Middle frontal gyrus (tissue), 1 donor: ENCODE measurements around the gene CAPN10.
"Not testable (repeated sequence)": the region's sequence is repeated elsewhere in the genome, so short reads cannot be mapped to it uniquely, and the experiment has no call there.

ENCODE experiments used
- DNase-seq: peaks from one replicate; pipeline ENCODE4 v3.0.0-alpha.2; 2015; ENCODE audit warnings: low spot score; ENCODE audit errors: extremely low spot score

CAPN10 gene, protein sequence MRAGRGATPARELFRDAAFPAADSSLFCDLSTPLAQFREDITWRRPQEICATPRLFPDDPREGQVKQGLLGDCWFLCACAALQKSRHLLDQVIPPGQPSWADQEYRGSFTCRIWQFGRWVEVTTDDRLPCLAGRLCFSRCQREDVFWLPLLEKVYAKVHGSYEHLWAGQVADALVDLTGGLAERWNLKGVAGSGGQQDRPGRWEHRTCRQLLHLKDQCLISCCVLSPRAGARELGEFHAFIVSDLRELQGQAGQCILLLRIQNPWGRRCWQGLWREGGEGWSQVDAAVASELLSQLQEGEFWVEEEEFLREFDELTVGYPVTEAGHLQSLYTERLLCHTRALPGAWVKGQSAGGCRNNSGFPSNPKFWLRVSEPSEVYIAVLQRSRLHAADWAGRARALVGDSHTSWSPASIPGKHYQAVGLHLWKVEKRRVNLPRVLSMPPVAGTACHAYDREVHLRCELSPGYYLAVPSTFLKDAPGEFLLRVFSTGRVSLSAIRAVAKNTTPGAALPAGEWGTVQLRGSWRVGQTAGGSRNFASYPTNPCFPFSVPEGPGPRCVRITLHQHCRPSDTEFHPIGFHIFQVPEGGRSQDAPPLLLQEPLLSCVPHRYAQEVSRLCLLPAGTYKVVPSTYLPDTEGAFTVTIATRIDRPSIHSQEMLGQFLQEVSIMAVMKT

DNA sequence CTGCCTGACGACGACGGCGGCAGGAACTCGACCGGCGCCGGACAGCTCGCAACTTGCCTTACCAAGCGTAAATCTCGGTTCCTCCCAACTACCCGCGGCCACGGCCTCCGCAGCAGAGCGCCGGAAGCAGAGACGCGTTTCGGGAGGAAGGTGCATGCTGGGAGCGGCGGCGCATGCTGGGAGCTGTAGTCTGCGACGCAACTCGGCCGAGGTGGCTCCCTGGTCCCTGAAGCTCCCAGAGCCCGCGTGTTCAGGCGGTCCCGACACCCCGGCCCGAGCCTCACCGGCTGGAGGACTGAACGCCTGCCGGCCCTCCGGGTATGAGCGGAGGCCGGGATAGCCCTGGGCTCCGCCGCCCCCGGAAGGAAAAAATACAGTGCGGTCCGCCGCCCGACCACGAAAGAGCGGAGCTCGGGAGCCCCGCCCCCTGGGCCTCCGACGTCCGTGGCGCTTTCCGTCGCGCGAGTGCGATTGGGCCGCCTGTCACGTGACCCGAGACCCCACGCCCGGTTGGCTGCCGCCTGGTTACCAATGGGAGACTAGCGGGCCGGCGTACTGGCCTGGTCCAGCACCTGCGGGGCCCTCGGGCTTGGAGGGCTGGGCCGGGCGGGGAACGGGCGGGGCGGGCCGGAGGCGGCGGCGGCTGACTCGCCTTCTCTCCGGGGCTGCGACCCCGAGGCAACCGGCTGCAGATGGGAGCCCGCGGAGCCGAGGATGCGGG lies at the start of gene CAPN10:
Gene CAPN10 (plus strand): TSS at position 537 of the 721 bp plus-strand sequence. CDS start 178 bp downstream, at position 715.
- DNase-seq: peak; percentile 98

DNA sequence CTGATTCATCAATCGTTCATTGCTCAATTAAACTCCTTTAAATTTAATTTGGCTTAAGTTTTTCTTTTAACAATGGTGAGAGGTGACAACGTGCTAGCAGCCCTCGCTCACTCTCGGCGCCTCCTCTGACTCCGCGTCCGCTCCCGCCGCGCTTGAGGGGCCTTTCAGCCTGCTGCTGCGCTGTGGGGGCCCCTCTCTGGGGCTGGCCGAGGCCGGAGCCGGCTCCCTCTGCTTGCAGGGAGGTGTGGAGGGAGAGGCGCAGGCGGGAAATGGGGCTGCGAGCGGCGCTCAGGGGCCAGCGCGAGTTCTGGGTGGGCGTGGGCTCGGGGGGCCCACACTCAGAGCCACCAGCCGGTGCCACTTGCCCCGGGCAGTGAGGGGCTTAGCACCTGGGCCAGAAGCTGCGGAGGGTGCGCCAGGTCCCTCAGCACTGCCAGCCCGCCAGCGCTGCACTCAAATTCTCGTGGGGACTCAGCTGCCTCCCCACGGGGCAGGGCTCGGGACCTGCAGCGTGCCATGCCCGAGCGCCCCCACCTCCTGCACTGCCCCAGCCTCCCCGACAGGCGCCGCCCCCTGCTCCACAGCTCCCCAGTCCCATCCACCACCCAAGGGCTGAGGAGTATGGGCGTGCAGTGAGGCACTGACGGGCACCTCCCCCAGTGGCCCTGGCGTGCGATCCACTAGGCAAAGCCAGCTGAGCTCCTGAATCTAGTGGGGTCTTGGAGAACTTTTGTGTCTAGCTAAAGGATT lies 48.3 kb upstream of the CAPN10 start:
- DNase-seq: no peak

DNA sequence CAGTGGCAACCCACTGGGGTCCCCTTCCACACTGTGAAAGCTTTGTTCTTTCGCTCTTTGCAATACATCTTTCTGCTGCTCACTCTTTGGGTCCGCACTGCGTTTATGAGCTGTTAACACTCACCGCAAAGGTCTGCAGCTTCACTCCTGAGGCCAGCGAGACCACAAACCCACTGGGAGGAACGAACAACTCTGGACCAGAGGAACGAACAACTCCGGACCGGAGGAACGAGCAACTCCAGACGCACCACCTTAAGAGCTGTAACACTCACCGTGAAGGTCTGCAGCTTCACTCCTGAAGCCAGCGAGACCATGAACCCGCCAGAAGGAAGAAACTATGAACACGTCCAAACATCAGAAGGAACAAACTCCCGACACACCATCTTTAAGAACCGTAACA lies 47.4 kb upstream of the CAPN10 start:
- DNase-seq: not testable (repeated sequence)

DNA sequence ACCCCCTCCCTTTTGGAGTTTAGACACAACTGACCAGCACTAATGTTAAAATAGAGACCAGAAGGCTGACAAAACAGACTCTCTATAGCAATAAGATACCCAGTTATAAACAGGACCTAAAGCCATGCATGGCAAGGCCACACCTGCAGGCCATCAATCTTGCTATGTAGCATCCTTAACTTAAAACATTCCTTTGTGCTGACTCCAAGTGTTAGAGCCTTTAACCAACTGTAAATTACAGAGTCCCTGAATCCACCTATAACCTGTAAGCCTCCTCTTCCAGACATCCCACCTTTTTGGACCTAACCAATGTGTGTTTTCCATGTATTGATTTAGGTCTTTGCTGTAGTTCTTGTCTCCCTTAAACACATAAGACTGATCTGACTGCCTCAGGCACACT lies 46.6 kb upstream of the CAPN10 start:
- no peak for DNase-seq

DNA sequence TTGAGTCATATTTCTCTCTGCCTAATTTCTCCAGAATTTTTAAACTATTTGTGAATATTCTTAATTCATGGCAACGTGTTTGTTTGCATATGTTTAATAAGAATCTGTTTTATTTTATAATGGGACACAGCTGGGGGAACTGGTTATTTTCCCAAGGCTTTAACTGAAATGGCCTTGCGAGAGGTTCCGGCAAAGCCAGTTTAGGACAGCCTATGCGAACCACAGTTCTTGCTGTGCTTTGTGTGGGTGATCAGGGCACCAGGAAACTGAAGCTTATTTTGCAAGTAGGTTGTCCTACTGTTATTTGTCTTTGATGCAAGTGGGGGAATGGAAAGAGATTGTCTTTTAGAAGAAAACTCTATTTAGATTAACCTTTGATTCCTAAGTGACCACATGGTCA lies 35.2 kb upstream of the CAPN10 start:
- no peak for DNase-seq

DNA sequence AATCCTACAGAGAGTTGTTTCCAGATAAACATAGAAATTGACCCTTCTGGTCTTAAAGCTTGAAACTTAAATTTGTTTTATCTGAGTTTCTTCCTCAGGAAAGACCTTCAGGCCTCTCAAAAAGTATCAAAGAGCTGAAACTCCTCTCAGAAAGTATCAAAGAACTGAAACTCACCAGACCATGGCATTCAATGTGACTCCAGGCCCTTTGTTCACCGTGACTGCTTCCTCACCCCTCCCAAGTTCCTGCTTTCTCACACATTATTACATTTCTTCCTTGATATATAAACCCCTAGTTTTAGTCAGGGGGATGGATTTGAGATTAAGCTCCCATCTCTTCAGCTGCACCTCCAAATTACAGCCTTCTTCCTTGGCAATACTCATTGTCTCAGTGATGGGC lies 34.7 kb upstream of the CAPN10 start:
- DNase-seq: no peak

DNA sequence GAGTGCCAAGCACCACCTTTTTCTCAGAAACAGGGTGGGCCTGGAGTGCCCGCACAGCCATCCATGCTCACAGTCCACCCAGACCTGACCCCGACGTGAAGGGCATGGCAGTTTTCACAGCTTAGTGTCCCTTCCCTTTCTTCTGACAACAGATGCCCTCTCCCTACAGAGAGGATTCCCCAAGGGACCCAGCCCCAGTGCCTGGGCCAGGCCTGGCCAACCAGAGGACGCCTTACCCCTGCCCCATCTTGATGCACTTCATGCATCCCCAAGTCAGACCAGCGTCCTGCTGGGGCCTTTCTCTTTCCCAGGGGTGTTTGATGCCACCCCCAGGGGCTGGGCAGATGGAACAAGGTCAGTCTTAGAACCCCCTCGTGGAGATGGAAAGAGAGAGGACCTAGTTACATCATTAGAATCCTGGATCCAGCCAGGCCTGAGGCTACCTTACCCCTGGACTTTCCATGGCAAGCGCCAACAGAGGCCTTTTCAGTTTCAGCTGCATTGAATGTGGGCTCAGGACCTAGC lies 32.5 kb upstream of the CAPN10 start:
- DNase-seq: no peak

DNA sequence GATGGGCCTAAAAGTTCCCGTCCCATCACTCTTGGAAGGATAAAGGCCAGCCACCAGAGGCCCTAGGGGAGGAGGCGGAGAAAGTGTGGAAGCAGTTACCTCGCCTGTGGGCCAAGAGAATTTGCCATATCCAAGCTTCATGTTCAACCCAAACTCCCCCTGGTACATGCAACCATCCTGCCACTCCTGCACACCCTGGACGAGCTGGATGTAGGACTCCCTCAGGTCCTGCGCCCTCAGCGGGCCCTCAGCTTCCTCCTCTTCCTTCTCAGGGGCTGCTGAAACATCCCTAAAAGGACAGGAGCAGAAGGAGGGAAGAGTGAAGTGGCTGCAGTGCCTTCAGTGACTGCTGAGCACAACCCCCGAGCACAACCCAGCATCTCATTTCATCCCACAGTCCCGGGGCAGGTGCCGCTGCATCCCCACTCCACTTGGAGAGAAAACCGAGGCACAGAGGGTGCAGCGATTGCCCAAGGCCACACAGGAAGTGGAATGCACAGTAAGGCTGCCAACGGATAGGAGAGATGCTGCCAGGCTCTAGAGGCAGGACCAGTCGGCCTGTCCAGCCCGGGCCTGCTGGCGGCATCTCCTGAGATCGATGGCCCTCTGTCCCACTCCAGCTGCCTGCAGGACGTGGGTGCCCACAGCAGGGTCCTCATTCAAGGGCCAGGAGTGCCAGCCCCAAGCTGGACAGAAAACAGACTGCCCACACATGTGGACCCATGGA lies 31.6 kb upstream of the CAPN10 start:
- DNase-seq: no peak

DNA sequence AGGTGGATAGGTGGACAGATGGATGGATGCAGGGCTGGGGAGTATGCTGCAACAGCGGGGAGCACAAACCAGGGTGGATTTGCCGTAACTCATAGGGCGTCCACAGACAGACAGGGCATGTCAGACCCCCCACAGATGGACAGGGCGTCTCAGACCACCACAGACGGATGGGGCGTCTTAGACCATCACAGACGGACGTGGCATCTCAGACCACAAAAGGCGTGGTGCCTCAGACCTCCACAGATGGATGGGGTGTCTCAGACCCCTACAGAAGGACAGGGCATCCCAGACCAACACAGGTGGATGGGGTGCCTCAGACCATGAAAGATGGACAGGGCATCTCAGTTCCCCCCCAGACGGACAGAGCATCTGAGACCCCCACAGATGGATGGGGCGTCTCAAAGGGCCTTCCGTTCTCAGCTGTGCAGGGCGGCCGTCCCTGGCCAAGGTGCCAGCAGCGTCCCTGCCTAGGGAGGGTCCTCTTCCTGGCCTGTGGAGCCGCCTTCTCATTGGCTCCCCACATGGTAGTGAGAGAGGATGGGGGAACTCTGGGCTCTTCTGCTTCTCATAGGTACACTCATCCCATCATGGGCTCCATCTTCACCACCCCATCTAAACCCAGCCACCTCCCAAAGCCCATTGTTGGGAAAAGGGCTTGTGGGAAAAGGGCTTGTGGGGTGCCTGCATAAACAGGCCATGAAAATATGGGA lies 30.8 kb upstream of the CAPN10 start:
- DNase-seq: no peak

DNA sequence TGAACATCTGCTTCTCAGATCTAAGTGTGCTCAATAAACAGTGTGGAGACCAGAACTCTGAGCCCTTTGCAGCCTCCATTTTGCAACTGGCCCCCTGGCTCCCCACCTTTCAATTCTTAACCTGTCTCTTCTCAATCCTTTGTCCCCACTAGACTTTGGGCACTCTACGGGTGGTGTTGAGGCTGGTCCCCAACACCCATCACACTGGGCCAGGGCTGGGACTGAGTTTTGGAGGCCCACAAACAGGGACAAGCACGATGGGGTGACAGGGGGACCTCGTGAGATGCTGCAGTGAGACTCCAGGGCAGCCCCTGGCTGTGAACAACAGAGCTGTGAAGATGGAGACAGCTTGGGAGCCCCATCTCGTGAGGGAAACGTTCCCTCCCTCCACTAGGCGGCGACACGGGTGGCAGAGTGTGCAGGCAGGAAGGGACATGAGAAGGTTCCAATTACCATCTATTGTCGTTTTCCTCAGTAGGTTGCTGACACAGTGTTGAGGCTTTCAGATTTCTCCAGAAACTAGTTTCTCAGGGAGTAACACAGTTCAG lies 29.9 kb upstream of the CAPN10 start:
- DNase-seq: no peak

DNA sequence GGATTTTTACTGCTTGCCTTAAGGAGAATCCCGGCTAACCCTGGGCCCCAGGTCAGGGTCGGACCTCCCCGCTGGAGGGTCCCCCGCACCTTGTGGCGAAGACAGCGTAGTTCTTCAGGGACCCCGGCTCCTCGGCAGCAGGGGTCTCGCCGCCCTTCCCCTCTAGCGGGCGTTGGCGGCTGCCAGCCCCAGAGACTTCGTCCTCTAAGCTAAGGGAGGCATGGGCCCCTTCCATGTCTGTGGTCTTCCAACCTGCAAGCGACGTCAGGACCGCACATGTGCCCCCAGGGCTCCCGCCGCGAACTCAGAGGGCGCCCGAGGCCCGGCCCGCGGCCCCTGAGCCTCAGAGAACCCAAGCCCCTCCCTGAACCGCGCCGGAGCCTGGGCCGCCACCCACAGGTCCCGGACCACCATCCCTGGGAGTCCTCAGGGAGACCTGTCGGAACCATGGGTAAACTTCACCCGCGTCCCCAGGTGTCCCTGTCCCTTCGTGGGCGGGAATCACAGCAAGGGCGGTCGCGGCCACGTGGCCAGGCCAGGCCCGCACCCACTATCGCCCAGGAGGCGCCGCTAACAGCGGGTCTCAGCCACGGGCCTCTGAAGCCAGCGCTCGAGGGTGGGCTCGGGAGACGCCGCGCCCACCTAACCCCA lies 29.3 kb upstream of the CAPN10 start:
- no peak for DNase-seq

DNA sequence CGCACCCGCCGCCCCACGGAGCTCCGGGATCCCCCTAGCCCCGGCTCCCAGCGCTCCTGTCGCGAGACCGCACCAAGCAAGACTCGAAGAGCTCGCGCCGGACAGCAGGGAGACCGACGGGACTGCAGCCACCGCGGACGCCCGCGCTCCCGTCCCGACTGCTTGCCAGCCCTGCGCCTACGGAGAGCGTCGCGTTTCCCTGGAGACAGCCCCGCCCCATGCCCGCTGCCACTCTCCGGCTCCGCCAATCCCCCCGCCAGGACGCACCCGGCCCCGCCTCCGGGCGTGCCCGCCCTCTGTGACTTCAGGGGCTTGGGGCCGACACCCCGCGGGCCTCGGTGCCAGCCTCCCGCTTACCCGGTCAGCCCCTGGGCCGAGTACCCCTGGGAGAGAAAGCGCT lies 28.7 kb upstream of the CAPN10 start, which contains the start of gene ANKMY1:
Gene ANKMY1 (minus strand): TSS at position 181 of the 400 bp plus-strand sequence. CDS start 653 bp downstream, outside the sequence.
- peak; percentile 31 for DNase-seq

DNA sequence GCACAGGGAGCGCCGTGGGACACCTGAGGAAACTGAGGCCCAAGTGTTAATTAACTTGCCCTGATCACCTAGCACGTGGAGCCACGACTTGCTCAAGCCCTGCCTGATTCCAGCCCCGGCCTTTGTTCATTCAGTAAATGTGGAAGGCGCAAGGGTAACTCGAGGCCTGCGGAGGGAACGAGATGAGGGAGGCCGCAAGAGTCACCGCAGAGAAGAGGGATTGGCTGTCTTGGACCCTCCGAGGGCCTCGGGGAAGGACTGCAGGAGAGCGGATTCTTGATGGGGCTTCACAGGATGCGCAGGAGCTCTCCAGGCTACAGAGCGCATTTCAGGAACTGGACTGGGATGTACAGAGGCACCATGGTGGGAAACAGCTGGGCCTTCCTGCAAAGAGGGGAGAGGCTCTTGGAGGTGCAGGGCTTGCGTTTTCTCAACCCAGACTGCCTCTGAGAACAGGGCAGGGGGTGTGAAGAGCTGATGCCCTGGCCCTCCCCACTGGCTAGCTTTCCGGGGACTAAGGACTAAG lies 28.2 kb upstream of the CAPN10 start:
- DNase-seq: no peak

DNA sequence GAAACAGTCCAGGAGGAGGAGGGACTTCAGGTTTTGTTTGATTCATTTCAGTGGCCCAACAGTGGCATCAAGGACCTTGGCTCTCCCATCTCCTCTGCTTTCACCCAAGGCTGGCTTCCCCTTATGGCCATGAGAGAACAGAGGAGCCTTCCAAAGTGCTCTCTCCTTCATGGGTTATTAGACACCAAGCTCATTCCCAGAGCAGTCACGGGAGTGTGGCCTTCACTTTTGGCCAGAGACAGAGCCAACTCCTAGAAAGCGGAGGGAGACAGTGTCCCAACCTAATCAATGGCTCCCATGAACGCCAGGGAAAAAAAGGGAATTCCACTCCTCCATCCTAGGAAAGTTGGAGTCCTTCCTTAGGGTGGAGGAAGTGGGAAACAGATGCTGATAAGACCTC lies 27.2 kb upstream of the CAPN10 start:
- no peak for DNase-seq

DNA sequence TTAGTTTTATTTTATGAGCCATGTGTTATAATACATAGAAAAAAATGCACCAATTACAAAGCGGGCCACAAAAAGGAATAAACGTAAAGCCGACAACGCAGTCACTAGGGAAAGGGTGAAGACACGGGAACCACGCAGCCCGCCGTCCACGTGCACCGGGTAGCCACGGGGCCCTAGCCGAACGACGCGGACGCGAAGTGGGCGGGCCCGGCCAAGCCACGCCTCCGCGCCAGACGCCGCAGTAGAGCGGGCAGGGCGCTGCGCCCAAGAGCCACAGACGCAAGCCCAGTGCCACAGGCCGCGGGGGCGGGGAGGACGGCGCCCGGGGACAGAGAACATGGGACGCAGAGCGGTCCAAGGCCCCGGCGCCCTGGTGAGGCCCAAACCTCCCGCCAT lies 26.5 kb upstream of the CAPN10 start, which contains the start of gene DUSP28:
Gene DUSP28 (plus strand): TSS at position 274 of the 396 bp plus-strand sequence. CDS start 328 bp downstream, outside the sequence.
- peak; percentile 86 for DNase-seq

DNA sequence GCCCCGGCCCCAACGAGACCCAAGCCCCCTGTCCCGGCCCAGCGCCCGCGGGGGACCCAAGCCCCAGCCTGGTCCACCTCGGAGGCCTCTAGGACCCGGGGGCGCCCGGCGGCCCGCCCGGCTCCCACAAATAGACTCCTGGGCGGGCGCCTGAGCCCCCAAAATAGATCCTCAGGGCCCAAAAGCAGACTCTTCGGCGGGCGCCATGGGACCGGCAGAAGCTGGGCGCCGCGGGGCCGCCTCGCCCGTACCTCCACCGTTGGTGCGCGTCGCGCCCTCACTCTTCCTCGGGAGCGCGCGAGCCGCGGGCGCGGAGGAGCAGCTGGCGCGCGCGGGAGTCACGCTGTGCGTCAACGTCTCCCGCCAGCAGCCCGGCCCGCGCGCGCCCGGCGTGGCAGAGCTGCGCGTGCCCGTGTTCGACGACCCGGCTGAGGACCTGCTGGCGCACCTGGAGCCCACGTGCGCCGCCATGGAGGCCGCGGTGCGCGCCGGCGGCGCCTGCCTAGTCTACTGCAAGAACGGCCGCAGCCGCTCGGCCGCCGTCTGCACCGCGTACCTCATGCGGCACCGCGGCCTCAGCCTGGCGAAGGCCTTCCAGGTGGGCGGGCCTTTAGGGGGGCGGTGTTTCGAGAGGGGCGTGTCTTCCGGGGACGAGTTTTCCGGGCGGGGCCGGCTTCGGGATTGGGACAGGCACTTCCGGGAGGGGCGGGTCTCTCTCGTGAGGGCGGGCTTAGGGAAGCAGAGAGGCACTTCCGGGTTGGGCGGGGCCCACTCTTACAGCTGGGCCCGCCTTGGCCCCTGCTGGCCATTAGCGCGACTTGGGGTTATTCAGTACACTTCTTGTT lies 25.8 kb upstream of the CAPN10 start:
- DNase-seq: peak; percentile 97

DNA sequence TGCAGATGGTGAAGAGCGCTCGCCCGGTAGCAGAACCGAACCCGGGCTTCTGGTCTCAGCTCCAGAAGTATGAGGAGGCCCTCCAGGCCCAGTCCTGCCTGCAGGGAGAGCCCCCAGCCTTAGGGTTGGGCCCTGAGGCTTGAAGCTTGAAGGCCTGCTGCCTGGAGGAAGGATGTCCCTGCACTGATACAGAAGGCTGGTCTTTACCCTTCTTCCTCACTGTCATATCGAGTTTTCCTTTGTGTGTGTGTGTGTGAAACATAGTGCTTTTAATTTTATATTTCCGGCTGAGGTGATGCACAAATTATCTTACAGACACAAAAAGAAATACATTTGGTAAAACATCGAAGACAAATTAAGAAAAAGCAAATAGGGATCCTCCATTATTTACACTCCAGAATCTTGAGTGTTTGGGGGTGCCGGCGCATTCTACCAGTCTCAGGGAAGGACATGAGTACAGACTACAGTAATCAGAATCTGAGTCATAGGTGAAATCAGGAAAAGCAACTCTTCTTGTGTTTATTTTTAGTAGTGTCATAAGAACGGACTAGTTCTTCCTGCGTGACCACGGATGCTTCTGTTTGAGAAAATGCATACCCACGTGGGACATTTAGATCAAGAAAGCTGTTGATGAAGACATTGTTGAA lies 25.1 kb upstream of the CAPN10 start:
- no peak for DNase-seq
